GM12873 (cell line): ENCODE results near the gene PNISR.

Experiments
- TF ChIP-seq, protein P1 (sequence below): IDR thresholded peaks from 2 replicates; pipeline ENCODE4 v1.5.1; 2012; ENCODE audit warnings: low read depth, mild to moderate bottlenecking, moderate library complexity, low read length, control low read depth; ENCODE audit not compliant: insufficient read depth; ENCODE audit errors: missing control alignments

PNISR gene

DNA sequence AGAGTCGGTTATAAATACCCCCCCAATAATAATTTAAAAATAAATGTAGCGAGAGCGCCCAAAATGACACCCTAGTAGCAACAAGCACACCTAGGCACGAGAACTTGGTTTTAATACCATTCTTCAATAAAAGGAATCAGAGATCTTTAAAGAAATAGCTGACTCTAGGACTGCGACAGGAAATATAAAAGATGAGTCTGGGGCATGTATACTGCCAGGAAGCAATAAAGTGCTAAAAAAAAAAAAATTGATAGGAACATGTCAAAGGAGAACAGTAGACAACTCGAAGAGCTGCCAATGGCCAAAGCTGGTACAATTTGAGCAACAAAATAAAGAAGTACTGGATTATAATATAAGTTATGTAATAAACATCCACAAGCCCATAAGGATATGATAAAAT, 2.2 kb downstream of the PNISR start:
- TF ChIP-seq, protein P1, sequence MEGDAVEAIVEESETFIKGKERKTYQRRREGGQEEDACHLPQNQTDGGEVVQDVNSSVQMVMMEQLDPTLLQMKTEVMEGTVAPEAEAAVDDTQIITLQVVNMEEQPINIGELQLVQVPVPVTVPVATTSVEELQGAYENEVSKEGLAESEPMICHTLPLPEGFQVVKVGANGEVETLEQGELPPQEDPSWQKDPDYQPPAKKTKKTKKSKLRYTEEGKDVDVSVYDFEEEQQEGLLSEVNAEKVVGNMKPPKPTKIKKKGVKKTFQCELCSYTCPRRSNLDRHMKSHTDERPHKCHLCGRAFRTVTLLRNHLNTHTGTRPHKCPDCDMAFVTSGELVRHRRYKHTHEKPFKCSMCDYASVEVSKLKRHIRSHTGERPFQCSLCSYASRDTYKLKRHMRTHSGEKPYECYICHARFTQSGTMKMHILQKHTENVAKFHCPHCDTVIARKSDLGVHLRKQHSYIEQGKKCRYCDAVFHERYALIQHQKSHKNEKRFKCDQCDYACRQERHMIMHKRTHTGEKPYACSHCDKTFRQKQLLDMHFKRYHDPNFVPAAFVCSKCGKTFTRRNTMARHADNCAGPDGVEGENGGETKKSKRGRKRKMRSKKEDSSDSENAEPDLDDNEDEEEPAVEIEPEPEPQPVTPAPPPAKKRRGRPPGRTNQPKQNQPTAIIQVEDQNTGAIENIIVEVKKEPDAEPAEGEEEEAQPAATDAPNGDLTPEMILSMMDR, result no peak

DNA sequence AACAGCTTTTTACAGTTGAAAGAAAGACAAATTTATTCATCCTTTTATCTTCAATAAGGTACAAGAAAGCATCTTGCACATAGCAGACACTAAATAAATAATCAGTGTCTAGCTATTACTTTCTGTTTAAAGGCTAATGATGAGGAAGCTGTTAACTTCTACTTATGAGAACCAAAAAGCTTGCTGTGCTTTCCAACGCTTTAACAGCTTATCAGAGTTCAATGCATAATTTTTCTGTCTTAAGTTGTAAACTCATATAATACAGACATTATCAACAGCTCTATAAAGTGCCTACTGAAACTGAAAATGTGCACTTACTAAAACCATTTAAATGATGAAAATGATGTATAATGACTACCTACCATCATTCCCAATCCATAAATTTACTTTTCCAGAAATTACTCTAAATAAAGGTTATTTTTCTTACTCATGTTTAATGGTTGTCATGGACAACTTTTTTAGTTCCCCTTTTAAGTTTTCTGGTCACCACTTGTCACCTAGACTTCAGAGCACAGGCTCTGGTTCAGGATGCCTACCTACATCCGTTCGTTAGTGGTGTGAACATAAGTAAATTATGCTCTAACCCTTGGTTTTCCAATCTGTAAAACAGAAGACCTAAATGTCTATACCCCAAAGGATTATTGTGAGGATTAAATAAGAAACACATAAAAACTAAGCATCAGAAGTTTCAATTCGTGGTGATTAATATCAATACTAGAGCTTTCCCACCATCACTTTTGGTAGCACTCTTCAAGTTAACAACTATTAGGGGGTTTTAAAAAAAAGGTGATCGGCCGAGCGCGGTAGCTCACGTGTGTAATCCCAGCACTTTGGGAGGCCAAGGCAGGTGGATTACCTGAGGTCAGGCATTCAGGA, 8.0 kb downstream of the PNISR start:
- TF ChIP-seq, protein P1, result no peak

DNA sequence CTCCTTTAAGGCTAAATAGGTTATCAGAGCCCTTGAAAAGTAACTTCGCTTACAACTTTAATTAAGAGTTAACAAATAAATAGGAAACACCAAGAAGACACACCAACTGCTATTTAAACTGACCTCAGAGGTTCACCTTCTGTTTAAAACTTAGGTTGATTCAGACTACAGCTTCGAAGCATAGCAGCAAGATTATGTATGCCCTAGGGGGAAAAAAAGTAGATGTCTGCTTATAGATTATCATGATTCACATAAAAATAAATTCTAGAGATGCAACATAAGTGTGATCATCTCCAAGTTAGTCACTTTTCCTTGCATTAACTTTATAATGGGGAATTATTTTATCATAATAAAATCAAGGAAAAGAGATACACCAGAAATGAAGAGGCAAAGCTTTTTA, 8.9 kb downstream of the PNISR start:
- TF ChIP-seq, protein P1, result no peak

DNA sequence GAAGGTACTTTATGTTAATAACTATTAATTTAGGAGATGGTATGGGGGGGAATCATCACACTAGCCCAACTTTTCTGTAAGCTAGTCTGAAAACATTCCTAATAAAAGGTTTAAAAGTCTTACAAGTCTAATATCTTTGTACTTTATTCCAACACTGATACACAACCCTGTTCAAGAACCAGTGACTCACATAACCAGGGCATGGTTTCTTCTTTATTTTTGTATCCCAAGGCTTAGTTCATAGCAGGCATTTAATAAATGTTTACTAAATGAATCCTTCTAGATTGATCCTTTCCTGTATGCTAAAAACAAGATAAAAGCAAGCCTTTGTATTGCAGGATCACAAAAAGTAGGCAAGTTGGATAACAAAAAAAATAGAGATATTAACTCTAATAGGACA, 9.7 kb downstream of the PNISR start:
- TF ChIP-seq, protein P1, result no peak

DNA sequence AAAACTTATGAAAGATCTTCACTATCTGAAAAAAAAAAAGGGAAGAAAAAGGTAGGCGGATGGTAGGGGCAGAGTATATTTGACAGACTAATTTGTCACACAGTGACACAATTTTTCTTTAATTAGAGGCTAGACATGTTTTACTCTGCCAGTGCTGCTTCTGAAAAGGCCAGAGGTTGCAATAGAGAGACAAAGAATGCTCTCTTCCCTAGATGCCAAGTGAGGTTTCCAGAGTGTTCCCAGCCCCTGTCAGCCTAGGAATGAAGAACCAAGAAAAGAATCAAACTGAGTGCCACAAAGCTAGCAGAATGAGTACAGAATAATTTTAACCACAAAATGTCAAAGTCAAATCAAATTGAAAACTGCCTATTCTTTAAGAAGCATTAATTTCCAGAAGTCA, 13.0 kb downstream of the PNISR start:
- TF ChIP-seq, protein P1, result no peak

DNA sequence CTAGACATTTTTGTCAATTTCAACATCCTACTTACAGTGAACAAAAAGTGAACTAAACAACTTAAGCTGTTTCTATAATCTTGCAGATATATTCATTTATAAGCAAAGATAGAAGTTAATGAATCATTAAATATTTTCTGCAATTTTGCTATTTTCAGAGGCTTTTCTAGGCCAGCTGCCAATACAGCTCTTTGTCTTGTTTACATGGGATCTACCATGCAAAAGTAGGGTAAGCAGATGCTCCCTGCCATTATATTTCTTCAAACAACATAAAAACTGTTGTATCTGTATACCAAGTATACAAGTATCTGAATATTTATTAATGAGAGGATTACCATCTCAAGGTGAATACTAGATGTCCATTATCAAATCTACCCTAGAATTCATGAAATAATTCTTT, 15.4 kb downstream of the PNISR start:
- TF ChIP-seq, protein P1, result no peak

DNA sequence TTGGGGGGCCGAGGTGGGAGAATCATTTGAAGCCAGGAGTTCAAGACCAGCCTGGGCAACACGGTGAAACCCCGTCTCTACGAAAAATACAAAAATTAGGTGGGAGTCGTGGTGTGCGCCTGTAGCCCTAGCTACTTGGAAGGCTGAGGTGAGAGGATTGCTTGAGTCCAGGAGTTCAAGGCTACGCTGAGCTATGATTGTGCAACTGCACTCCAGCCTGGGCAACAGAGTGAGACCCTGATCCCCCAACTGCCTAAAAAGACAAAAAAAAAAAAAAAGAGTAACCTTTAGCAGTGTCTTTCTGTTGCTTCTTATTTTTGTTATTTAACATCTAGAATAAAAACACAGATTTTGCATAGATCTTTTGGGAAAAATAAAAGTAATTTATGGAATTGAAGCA, 18.0 kb downstream of the PNISR start:
- TF ChIP-seq, protein P1, result no peak
